ENCODE results near the gene PAIP1. TPM values are rescaled to one million over a fixed set of nuclear protein-coding genes. Genes with fewer than 3 reads are reported as not detected.

PAIP1 gene
- total RNA-seq, 1 experiment from 2014 or later, result 118 TPM

DNA sequence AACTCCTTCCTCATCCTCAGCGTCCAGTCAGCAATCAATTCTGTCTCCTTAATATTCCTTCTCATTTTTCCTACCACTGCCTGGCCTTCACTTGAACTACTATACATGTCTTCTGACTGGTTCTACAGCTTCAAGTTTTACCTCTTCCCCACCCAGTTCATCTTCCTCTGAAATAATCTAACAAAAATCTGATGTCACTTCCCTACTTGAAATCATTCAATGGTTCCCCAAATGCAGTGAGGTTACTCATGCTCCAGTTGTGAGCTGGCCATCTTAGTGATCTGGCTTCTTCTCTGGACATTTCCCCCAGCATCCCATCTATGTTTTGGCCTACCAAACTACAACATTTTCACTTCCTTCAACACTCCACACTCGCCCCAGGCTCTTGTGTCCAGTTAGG, 58.3 kb downstream of the PAIP1 start:
- TF ChIP-seq, protein P1, sequence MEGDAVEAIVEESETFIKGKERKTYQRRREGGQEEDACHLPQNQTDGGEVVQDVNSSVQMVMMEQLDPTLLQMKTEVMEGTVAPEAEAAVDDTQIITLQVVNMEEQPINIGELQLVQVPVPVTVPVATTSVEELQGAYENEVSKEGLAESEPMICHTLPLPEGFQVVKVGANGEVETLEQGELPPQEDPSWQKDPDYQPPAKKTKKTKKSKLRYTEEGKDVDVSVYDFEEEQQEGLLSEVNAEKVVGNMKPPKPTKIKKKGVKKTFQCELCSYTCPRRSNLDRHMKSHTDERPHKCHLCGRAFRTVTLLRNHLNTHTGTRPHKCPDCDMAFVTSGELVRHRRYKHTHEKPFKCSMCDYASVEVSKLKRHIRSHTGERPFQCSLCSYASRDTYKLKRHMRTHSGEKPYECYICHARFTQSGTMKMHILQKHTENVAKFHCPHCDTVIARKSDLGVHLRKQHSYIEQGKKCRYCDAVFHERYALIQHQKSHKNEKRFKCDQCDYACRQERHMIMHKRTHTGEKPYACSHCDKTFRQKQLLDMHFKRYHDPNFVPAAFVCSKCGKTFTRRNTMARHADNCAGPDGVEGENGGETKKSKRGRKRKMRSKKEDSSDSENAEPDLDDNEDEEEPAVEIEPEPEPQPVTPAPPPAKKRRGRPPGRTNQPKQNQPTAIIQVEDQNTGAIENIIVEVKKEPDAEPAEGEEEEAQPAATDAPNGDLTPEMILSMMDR (conservative IDR thresholded peaks at IDR 0.05; ENCODE audit: low read depth, low read length), result no peak
- TF ChIP-seq EZH2 (IDR thresholded peaks at IDR 0.05; ENCODE audit: borderline replicate concordance, low read depth, low read length, poor library complexity, severe bottlenecking), result no peak
- no peaks in the 10 kb centered on the region for H3K9me3 ChIP-seq (ENCODE audit: low read depth, low read length, poor library complexity, severe bottlenecking)
- no peak overlapping the region for H3K27ac ChIP-seq (ENCODE audit: low read depth, low read length, poor library complexity, severe bottlenecking)
- H3K27me3 ChIP-seq (replicated peaks; ENCODE audit: insufficient read depth, low read depth, low read length, poor library complexity), result no peaks in the 10 kb centered on the region
- H3K36me3 ChIP-seq (ENCODE audit: insufficient read depth, low read length, poor library complexity, severe bottlenecking), result peaks cover 12% of the 10 kb centered on the region
- no peak overlapping the region for H3K4me3 ChIP-seq (ENCODE audit: low read depth, low read length, poor library complexity, severe bottlenecking)
- no peaks in the 10 kb centered on the region for H3K4me1 ChIP-seq (ENCODE audit: insufficient read depth, low read length, poor library complexity, severe bottlenecking)
- CTCF ChIA-PET, result no interaction called here
- POLR2A ChIA-PET (ENCODE audit: low non-redundant PET), result interaction anchor here (0.7 kb wide), 1 partner anchor 453 kb away, joined by 3 read pairs; no protein-coding TSS in a partner anchor
- intact Hi-C loops (cut with micrococcal nuclease; ENCODE audit: unreplicated experiment), result no loop called here
- no TSS peak for BruUV-seq (replicated peaks)
- DNase-seq (ENCODE audit: low spot score), result no peak

DNA sequence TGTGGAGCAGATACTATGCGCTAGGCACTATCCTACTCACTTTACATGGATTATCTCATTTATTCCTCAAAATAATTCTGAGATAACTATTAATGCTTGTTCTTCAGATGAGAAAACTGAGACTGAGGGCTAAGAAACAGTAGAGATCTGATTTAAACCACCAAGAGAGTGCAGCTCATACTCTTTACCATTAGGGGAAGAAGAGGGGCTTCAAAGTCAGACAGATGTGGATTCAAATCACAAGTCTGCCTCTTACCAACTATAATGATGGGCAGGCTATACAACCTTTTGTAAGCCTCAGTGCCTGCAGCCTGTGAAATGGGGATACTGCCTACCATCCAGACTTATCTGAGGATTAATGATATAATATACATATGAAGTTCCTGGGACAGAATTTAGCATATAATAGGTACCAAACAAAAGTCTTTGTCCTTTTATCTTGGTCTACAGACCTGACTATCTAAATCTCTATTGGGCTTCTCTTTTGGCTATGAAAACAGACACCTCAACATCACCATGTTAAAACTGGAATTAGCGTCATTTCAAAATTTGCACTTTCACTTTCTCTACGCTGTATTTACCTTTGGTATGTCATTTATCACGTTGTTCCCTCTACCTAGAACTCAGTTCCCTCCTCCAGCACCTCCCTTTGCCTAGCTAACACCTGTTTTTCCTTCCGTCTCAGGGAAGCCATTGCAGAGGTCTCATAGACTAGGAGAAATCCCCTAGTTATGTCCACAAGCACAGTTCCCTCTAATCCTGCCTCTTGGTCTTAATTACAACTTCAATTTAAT, 59.4 kb downstream of the PAIP1 start:
- Histone ChIP-seq H3K9me3 (ENCODE audit: low read depth, low read length, poor library complexity, severe bottlenecking) (no peaks in the 10 kb centered on the region), H3K27me3 (replicated peaks; ENCODE audit: insufficient read depth, low read depth, low read length, poor library complexity) (no peaks in the 10 kb centered on the region), H3K27ac (ENCODE audit: low read depth, low read length, poor library complexity, severe bottlenecking) (no peak overlapping the region), H3K4me1 (ENCODE audit: insufficient read depth, low read length, poor library complexity, severe bottlenecking) (no peaks in the 10 kb centered on the region), H3K4me3 (ENCODE audit: low read depth, low read length, poor library complexity, severe bottlenecking) (no peak overlapping the region), H3K36me3 (ENCODE audit: insufficient read depth, low read length, poor library complexity, severe bottlenecking) (peaks cover 9% of the 10 kb centered on the region)
- POLR2A ChIA-PET (ENCODE audit: low non-redundant PET), result no interaction called here
- CTCF ChIA-PET, result no interaction called here
- intact Hi-C loops (cut with micrococcal nuclease; ENCODE audit: unreplicated experiment), result no loop called here
- no peak for DNase-seq (ENCODE audit: low spot score)
- BruUV-seq (replicated peaks), result no TSS peak
- no peak for TF ChIP-seq EZH2 (IDR thresholded peaks at IDR 0.05; ENCODE audit: borderline replicate concordance, low read depth, low read length, poor library complexity, severe bottlenecking)
- TF ChIP-seq, protein P1 (conservative IDR thresholded peaks at IDR 0.05; ENCODE audit: low read depth, low read length), result no peak

DNA sequence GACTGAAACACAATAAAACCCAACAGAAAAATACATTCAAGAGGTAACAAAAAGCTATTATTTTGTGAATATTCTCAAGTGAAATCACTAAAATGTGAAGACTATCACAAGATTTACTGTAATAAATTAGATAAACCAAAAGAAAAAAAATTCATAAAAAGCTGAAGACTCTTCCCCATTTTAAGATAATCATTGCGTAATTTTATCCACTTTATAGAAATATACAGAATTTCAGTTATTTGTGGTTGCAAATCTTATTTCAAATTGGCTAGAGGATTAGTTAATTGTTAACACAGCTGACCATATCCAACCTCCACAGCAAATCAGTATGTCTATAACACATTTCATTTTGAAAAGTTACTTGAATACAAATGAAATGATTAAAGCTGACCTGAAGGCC, 65.6 kb downstream of the PAIP1 start:
- Histone ChIP-seq H3K27ac (ENCODE audit: low read depth, low read length, poor library complexity, severe bottlenecking) (no peak overlapping the region), H3K36me3 (ENCODE audit: insufficient read depth, low read length, poor library complexity, severe bottlenecking) (peaks cover 35% of the 10 kb centered on the region), H3K27me3 (replicated peaks; ENCODE audit: insufficient read depth, low read depth, low read length, poor library complexity) (no peaks in the 10 kb centered on the region), H3K9me3 (ENCODE audit: low read depth, low read length, poor library complexity, severe bottlenecking) (no peaks in the 10 kb centered on the region), H3K4me1 (ENCODE audit: insufficient read depth, low read length, poor library complexity, severe bottlenecking) (no peaks in the 10 kb centered on the region), H3K4me3 (ENCODE audit: low read depth, low read length, poor library complexity, severe bottlenecking) (no peak overlapping the region)
- ChIA-PET CTCF (no interaction called here), POLR2A (ENCODE audit: low non-redundant PET) (no interaction called here)
- intact Hi-C loops (cut with micrococcal nuclease; ENCODE audit: unreplicated experiment), result no loop called here
- no peak for DNase-seq (ENCODE audit: low spot score)
- BruUV-seq (replicated peaks), result no TSS peak
- TF ChIP-seq EZH2 (IDR thresholded peaks at IDR 0.05; ENCODE audit: borderline replicate concordance, low read depth, low read length, poor library complexity, severe bottlenecking), result no peak
- TF ChIP-seq, protein P1 (conservative IDR thresholded peaks at IDR 0.05; ENCODE audit: low read depth, low read length), result no peak
